ENCODE results near the gene GON4L.

The GON4L gene

DNA sequence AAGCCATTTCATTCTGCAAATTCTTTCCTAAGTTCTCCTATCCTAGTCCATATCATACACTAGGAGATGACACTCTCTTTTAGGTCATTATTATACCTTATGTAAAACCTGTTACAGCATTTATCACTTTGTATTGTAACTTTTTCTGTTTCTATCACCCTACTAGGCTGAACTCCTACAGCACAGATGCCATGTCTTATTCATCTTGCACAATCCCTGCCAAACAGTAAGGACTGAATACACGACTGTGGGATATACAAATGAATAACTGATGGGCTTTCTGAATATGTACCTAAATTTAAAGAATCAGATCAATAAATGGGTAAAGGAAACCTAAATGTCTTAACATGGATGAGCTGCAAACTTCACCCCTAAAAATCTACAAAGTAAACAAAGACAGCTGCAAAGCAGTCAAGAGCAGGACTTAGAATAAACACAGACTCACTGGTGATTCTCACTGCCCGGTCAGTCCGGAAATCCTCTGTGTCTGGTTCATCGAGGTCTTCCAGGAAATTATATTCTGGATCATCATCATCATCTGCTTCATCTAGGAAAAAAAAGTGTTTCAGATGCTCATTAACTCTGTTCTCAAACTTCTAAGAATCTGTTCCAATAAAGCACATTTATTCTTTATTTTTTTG lies 62.3 kb downstream of the GON4L start:
- Histone ChIP-seq H4K20me1 (ENCODE audit: insufficient read depth) (no peaks in the 10 kb centered on the region), H3K4me2 (no peak overlapping the region)

DNA sequence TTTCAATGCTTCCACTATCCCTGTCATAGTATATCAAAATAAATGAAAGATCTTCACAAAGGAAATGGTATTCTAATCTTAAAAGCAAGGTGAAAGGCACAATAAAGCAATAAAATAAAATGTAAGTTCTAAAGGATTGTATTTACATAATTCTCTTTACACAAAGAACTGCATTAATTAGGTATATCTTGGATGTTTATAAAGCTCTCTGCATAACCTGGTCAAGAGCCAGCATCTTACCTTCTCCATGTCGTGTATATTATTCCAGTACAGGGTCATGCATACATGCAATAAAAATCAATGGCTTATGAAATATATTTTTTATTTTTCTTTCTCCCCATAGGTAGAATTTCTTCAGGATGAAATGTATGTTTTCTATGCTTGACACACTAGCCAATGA lies 63.8 kb downstream of the GON4L start:
- H3K4me3 ChIP-seq (IDR thresholded peaks at IDR 0.05; ENCODE audit: insufficient read depth, low read depth, low read length): no peak overlapping the region

More for the DNA sequence above, 62.3 kb downstream of the GON4L start:
- no peak overlapping the region for H3K9ac ChIP-seq
- H3K4me1 ChIP-seq (ENCODE audit: low read depth, poor library complexity, severe bottlenecking): no peaks in the 10 kb centered on the region
- no peak overlapping the region for H3K4me3 ChIP-seq (IDR thresholded peaks at IDR 0.05; ENCODE audit: insufficient read depth, low read depth, low read length)
- TF ChIP-seq, protein P1, sequence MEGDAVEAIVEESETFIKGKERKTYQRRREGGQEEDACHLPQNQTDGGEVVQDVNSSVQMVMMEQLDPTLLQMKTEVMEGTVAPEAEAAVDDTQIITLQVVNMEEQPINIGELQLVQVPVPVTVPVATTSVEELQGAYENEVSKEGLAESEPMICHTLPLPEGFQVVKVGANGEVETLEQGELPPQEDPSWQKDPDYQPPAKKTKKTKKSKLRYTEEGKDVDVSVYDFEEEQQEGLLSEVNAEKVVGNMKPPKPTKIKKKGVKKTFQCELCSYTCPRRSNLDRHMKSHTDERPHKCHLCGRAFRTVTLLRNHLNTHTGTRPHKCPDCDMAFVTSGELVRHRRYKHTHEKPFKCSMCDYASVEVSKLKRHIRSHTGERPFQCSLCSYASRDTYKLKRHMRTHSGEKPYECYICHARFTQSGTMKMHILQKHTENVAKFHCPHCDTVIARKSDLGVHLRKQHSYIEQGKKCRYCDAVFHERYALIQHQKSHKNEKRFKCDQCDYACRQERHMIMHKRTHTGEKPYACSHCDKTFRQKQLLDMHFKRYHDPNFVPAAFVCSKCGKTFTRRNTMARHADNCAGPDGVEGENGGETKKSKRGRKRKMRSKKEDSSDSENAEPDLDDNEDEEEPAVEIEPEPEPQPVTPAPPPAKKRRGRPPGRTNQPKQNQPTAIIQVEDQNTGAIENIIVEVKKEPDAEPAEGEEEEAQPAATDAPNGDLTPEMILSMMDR (conservative IDR thresholded peaks at IDR 0.05; ENCODE audit: low read depth, low read length): no peak
- H3K27me3 ChIP-seq (ENCODE audit: insufficient read depth, low read depth): no peaks in the 10 kb centered on the region
- H3K79me2 ChIP-seq (ENCODE audit: insufficient read depth, low read depth): no peaks in the 10 kb centered on the region
- H3K27ac ChIP-seq: no peak overlapping the region
- peaks cover 6% of the 10 kb centered on the region; the same call in 1 of the 2 replicates for H3K36me3 ChIP-seq (ENCODE audit: insufficient read depth)
- no peak overlapping the region for H2AFZ ChIP-seq (ENCODE audit: low read depth)

DNA sequence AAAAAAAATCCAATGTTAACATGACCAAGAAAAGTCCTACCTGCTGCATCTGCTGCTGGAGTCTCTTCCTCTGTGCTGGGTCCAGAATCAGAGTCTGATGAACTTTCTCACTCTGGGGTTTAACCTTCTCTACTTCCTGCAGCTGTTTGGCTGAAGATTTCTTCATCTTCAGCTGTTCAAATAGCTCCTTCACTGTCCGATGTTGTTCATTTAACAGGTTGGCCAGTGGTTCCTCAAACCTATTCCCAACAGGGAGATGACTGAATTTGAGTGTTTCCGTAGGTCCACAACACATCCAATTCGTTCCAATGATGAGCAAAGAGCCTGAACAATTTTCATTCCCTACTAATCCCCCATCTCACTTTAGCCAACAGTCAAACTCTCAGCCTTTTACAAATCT lies 79.4 kb downstream of the GON4L start:
- Histone ChIP-seq H3K36me3 (ENCODE audit: insufficient read depth) (peaks cover 4% of the 10 kb centered on the region; the same call in 1 of the 2 replicates), H3K27me3 (ENCODE audit: insufficient read depth, low read depth) (no peaks in the 10 kb centered on the region), H3K4me3 (IDR thresholded peaks at IDR 0.05; ENCODE audit: insufficient read depth, low read depth, low read length) (no peak overlapping the region), H3K79me2 (ENCODE audit: insufficient read depth, low read depth) (no peaks in the 10 kb centered on the region), H3K27ac (no peak overlapping the region), H3K4me2 (no peak overlapping the region), H2AFZ (ENCODE audit: low read depth) (no peak overlapping the region), H3K9ac (no peak overlapping the region), H3K4me1 (ENCODE audit: low read depth, poor library complexity, severe bottlenecking) (no peaks in the 10 kb centered on the region), H4K20me1 (ENCODE audit: insufficient read depth) (no peaks in the 10 kb centered on the region)
- TF ChIP-seq, protein P1 (conservative IDR thresholded peaks at IDR 0.05; ENCODE audit: low read depth, low read length): no peak

More for the DNA sequence above, 63.8 kb downstream of the GON4L start:
- no peak overlapping the region for H2AFZ ChIP-seq (ENCODE audit: low read depth)
- H3K9ac ChIP-seq: no peak overlapping the region
- TF ChIP-seq, protein P1 (conservative IDR thresholded peaks at IDR 0.05; ENCODE audit: low read depth, low read length): no peak
- H3K4me1 ChIP-seq (ENCODE audit: low read depth, poor library complexity, severe bottlenecking): no peaks in the 10 kb centered on the region
- H3K79me2 ChIP-seq (ENCODE audit: insufficient read depth, low read depth): no peaks in the 10 kb centered on the region
- no peaks in the 10 kb centered on the region for H4K20me1 ChIP-seq (ENCODE audit: insufficient read depth)
- no peaks in the 10 kb centered on the region for H3K27me3 ChIP-seq (ENCODE audit: insufficient read depth, low read depth)
- no peak overlapping the region for H3K27ac ChIP-seq
- peaks cover 11% of the 10 kb centered on the region; the same call in 1 of the 2 replicates for H3K36me3 ChIP-seq (ENCODE audit: insufficient read depth)
- H3K4me2 ChIP-seq: no peak overlapping the region

DNA sequence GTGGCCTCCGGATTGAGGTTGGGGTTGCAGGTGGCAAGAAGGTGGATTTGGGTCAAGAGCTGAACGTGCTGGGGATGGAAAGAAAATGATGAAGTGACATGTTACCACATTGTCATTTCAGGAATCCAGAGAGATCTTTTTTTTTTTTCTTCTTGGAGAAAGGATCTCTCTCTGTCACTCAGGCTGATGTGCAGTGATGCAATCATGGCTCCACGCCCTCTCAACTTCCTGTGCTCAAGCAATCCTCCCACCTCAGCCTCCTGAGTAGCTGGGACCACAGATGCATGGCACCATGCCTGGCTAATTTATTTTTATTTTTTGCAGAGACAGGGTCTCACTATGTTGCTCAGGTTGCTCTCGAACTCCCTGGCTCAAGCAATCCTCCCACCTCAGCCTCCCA lies 80.6 kb downstream of the GON4L start:
- Histone ChIP-seq H3K79me2 (ENCODE audit: insufficient read depth, low read depth) (no peaks in the 10 kb centered on the region), H3K27ac (no peak overlapping the region), H3K9ac (no peak overlapping the region), H3K4me2 (no peak overlapping the region), H2AFZ (ENCODE audit: low read depth) (no peak overlapping the region), H3K4me1 (ENCODE audit: low read depth, poor library complexity, severe bottlenecking) (no peaks in the 10 kb centered on the region), H4K20me1 (ENCODE audit: insufficient read depth) (no peaks in the 10 kb centered on the region), H3K4me3 (IDR thresholded peaks at IDR 0.05; ENCODE audit: insufficient read depth, low read depth, low read length) (no peak overlapping the region), H3K36me3 (ENCODE audit: insufficient read depth) (peaks cover 9% of the 10 kb centered on the region; the same call in 1 of the 2 replicates), H3K27me3 (ENCODE audit: insufficient read depth, low read depth) (no peaks in the 10 kb centered on the region)
- TF ChIP-seq, protein P1 (conservative IDR thresholded peaks at IDR 0.05; ENCODE audit: low read depth, low read length): no peak
